ENCODE data around the gene ADGRG4.
A peak's percentile ranks its signal among the peaks of the same experiment; 100 is the strongest.

ADGRG4 gene

DNA sequence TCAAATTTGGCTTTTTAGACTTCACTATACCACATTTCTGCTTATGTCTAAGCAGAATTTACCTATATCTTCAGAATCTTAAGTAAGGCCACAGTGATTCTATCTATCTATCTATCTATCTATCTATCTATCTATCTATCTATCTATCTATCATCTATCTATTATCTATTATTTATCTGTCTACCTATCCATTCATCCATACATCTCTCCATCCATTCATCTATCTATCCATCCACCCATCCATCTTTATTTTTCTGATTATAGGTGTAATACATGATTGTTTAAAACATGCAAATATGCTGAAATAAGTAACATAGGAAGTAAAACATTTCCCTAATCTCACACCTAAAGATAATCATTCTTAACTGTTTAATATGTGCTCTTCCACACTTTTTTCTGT, 18.8 kb downstream of the ADGRG4 start:
- TF ChIP-seq CTCF (IDR thresholded peaks at IDR 0.05; ENCODE audit: low read depth, low read length): no peak
- DNase-seq (ENCODE audit: extremely low read depth, low read depth): no peak

- DNase-seq (ENCODE audit: extremely low read depth, low read depth): no peak
- TF ChIP-seq CTCF (IDR thresholded peaks at IDR 0.05; ENCODE audit: low read depth, low read length): no peak
Measured at GRCh38 chrX:136321532-136321931, 20.8 kb downstream of the ADGRG4 start.

DNA sequence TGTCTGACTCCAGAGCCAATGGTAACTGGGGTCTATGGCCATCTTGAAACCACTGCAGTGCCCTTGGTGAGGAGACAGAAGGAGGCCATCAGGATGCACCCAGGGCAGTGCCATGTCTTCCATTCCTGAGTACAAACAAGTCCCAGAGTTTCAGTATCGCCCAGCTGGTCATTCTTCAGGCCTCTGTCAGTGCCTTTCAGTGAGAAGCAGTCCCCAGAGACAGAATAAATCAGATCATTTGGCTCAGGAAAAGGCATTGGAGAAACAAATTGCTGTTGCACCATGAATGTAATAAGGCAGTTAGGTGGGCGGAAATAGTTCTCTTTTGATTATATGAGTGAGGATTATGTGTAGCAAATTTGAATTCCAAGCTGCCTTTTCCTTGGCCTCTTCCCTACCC, 21.3 kb downstream of the ADGRG4 start:
- no peak for TF ChIP-seq CTCF (IDR thresholded peaks at IDR 0.05; ENCODE audit: low read depth, low read length)
- no peak for DNase-seq (ENCODE audit: extremely low read depth, low read depth)

GRCh38 chrX:136325377-136325776, 24.6 kb downstream of the ADGRG4 start:
- no peak for TF ChIP-seq CTCF (IDR thresholded peaks at IDR 0.05; ENCODE audit: low read depth, low read length)
- DNase-seq (ENCODE audit: extremely low read depth, low read depth): no peak

DNA sequence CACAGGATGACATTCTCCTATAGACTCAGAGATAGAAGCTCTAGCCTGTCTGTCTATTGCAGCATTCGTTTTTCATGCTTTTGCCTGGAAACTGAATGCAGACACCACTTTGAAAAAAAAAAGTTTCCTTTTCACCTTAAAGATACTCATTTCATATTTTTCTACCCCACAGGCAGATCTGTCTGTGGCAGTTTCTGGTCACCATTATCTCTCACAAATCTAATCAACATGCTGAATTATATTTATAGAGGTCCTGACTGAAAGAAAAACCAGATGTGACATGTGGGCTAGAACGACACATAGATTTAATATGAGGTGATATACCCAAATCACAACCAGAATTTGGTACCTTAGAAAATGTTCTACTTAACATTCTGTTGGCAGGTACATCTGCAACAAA, 28.2 kb downstream of the ADGRG4 start:
- TF ChIP-seq CTCF (IDR thresholded peaks at IDR 0.05; ENCODE audit: low read depth, low read length): no peak
- DNase-seq (ENCODE audit: extremely low read depth, low read depth): no peak

- no peak for DNase-seq (ENCODE audit: extremely low read depth, low read depth)
- TF ChIP-seq CTCF (IDR thresholded peaks at IDR 0.05; ENCODE audit: low read depth, low read length): peak; percentile 20
Measured at GRCh38 chrX:136336623-136337022, 35.9 kb downstream of the ADGRG4 start.

DNA sequence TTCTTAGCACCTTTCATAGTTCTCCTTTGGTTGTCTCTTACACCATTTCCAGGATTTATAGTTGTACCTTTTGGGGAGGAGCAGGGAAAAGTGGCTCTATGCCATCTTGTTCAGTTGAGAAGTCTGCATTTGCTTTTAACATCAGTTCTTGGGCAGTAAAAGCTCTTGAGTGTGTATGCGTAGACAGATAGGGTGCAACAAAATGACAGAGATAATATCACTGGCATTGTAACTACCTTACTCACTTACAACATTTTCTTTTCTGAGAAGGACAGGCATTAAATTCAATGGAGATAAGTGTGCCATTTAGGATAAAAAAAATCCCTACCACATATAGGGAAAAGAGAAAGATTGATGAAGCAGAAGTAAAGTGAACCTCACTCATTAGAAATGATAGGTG, 38.9 kb downstream of the ADGRG4 start:
- TF ChIP-seq CTCF (IDR thresholded peaks at IDR 0.05; ENCODE audit: low read depth, low read length): no peak

More for the DNA sequence above, 38.9 kb downstream of the ADGRG4 start:
- no peak for DNase-seq (ENCODE audit: extremely low read depth, low read depth)
